HCT116 (cell line): Measurements from ENCODE around the gene GRK1.

Experiments
- CEBPB ChIP-seq: IDR thresholded peaks from 2 replicates; pipeline ENCODE4 v1.6.1; 2012; ENCODE audit warnings: low read depth
- CTCF ChIP-seq, 3 experiments: fragments of 200-600 bp in 1 of 3; sonication (generic) in 1 of 3; IDR thresholded peaks in 2 of 3; conservative IDR thresholded peaks in 1 of 3; 2 replicates each; pipeline ENCODE4 v1.5.1; 2012 to 2017; ENCODE audit warnings: low read depth in 2 of 3, low read length in 2 of 3, antibody characterized with exemption in 1 of 3, borderline replicate concordance in 1 of 3, control low read depth in 1 of 3, mild to moderate bottlenecking in 1 of 3, mixed read lengths in 1 of 3, mixed run types in 1 of 3, moderate library complexity in 1 of 3; ENCODE audit not compliant: insufficient read depth in 1 of 3
- POLR2A ChIP-seq: IDR thresholded peaks from 2 replicates; pipeline ENCODE4 v1.7.0; 2011; ENCODE audit warnings: borderline replicate concordance; ENCODE audit not compliant: insufficient read depth, insufficient read length; ENCODE audit errors: extremely low read depth
- SP1 ChIP-seq: IDR thresholded peaks from 2 replicates; pipeline ENCODE4 v1.6.1; 2012; ENCODE audit warnings: low read depth

- no peak for TF ChIP-seq CTCF (IDR thresholded peaks at IDR 0.05 in 2 of 3, conservative IDR thresholded peaks at IDR 0.05 in 1 of 3; ENCODE audit: borderline replicate concordance in 1 of 3, insufficient read depth in 1 of 3, low read depth in 2 of 3, low read length in 2 of 3)
- no peak for TF ChIP-seq CEBPB
- no peak for TF ChIP-seq POLR2A
- TF ChIP-seq SP1: no peak
Observed at GRCh38 chr13:113781571-113781970, 114.6 kb downstream of the GRK1 start.
